Fibroblast of mammary gland (primary cell): ENCODE data around the gene TNS1.

Source experiments
- DNase-seq: peaks from one replicate; pipeline ENCODE4 v3.0.0-alpha.2; 2010; ENCODE audit warnings: low read depth
- H3K4me3 ChIP-seq: 2 replicates; pipeline ENCODE4 v1.5.1; 2011; ENCODE audit warnings: low read depth, mild to moderate bottlenecking, low read length, moderate library complexity; ENCODE audit not compliant: control insufficient read depth
- CTCF ChIP-seq: conservative IDR thresholded peaks from 2 replicates; pipeline ENCODE4 v1.5.1; 2011; ENCODE audit warnings: low read depth, low read length, inconsistent platforms; ENCODE audit not compliant: control insufficient read depth, insufficient read depth

TNS1 gene

GRCh38 chr2:218024871-218025270 lies 22.1 kb upstream of the TNS1 start:
- no peak for DNase-seq
- no peak for TF ChIP-seq CTCF
- no peak overlapping the region for H3K4me3 ChIP-seq

GRCh38 chr2:218024336-218024735 lies 21.5 kb upstream of the TNS1 start:
- no peak overlapping the region for H3K4me3 ChIP-seq
- DNase-seq, result no peak
- TF ChIP-seq CTCF, result no peak

GRCh38 chr2:218023636-218024035 lies 20.8 kb upstream of the TNS1 start:
- H3K4me3 ChIP-seq, result no peak overlapping the region
- no peak for DNase-seq
- TF ChIP-seq CTCF, result no peak

GRCh38 chr2:218022851-218023530 lies 20.2 kb upstream of the TNS1 start:
- DNase-seq, result no peak
- H3K4me3 ChIP-seq, result no peak overlapping the region
- no peak for TF ChIP-seq CTCF

GRCh38 chr2:218022131-218022850 lies 19.5 kb upstream of the TNS1 start:
- no peak overlapping the region for H3K4me3 ChIP-seq
- DNase-seq, result no peak
- TF ChIP-seq CTCF, result no peak

GRCh38 chr2:218021536-218022071 lies 18.8 kb upstream of the TNS1 start:
- no peak for DNase-seq
- TF ChIP-seq CTCF, result no peak
- no peak overlapping the region for H3K4me3 ChIP-seq
